Stimulated activated naive CD8-positive, alpha-beta T cell treated with anti-CD3 and anti-CD28 coated beads, Interleukin-15, Interleukin-2, amounts not matched to agents 100 U/mL and 50 U/mL, for 24 hours (primary cell): ENCODE data around the gene CHKB.
"Not testable (repeated sequence)": the region's sequence is repeated elsewhere in the genome, so short reads cannot be mapped to it uniquely, and the experiment has no call there.

Experiments
- ATAC-seq: fragments of 150-1000 bp; cut with Tn5 transposase; one replicate; pipeline ENCODE4 v1.10.0; 2021
- DNase-seq: peaks from one replicate; pipeline ENCODE4 v3.0.0; 2021

CHKB gene

GRCh38 chr22:50582493-50583293 lies at the start of gene CHKB:
CHKB (minus strand) TSS chr22:50582849; CDS start chr22:50582781, 68 bp downstream.
- peak; percentile 99 for DNase-seq

GRCh38 chr22:50630376-50630775 lies 47.7 kb upstream of the CHKB start:
- DNase-seq (no peak), ATAC-seq (no peak)

More at GRCh38 chr22:50582493-50583293, at the start of gene CHKB:
- peak; percentile 97 for ATAC-seq

GRCh38 chr22:50628543-50629134 lies 46.0 kb upstream of the CHKB start:
- DNase-seq, result no peak
- ATAC-seq, result no peak

GRCh38 chr22:50627642-50628542 lies 45.2 kb upstream of the CHKB start, which contains the start of gene ARSA:
ARSA (minus strand) TSS chr22:50628152; CDS start chr22:50627779, 373 bp downstream.
- peak; percentile 91 for ATAC-seq
- peak; percentile 76 for DNase-seq

GRCh38 chr22:50626850-50627641 lies 44.4 kb upstream of the CHKB start:
- no peak for DNase-seq
- ATAC-seq, result no peak

GRCh38 chr22:50626314-50626849 lies 43.7 kb upstream of the CHKB start:
- ATAC-seq (no peak), DNase-seq (no peak)

- no peak for DNase-seq
- no peak for ATAC-seq
Measured at GRCh38 chr22:50625568-50626313, 43.1 kb upstream of the CHKB start.

GRCh38 chr22:50625131-50625567 lies 42.5 kb upstream of the CHKB start:
- DNase-seq (no peak), ATAC-seq (no peak)

GRCh38 chr22:50624347-50625130 lies 41.9 kb upstream of the CHKB start:
- ATAC-seq, result no peak
- DNase-seq, result no peak

- DNase-seq (no peak), ATAC-seq (no peak)
Measured at GRCh38 chr22:50622723-50623327, 40.2 kb upstream of the CHKB start.

GRCh38 chr22:50621948-50622722 lies 39.5 kb upstream of the CHKB start:
- no peak for ATAC-seq
- peak; percentile 56 for DNase-seq

- DNase-seq, result peak; percentile 52
- peak; percentile 73 for ATAC-seq
Measured at GRCh38 chr22:50621356-50621880, 38.8 kb upstream of the CHKB start.

- DNase-seq, result peak; percentile 63
- peak; percentile 74 for ATAC-seq
Measured at GRCh38 chr22:50620593-50621355, 38.1 kb upstream of the CHKB start.

GRCh38 chr22:50614296-50614695 lies 31.6 kb upstream of the CHKB start:
- not testable (repeated sequence) for DNase-seq, ATAC-seq

GRCh38 chr22:50613291-50613981 lies 30.8 kb upstream of the CHKB start:
- ATAC-seq (no peak), DNase-seq (no peak)

- DNase-seq (no peak), ATAC-seq (peak; percentile 59)
Measured at GRCh38 chr22:50612528-50613221, 30.0 kb upstream of the CHKB start.
